SW480 (cell line): ENCODE measurements around the gene UBE2E3.
"Not testable (repeated sequence)": the region's sequence is repeated elsewhere in the genome, so short reads cannot be mapped to it uniquely, and the experiment has no call there.

ENCODE experiments used
- DNase-seq: peaks from one replicate; pipeline ENCODE4 v3.0.0-alpha.2; 2016; ENCODE audit warnings: low spot score

Gene UBE2E3

DNA sequence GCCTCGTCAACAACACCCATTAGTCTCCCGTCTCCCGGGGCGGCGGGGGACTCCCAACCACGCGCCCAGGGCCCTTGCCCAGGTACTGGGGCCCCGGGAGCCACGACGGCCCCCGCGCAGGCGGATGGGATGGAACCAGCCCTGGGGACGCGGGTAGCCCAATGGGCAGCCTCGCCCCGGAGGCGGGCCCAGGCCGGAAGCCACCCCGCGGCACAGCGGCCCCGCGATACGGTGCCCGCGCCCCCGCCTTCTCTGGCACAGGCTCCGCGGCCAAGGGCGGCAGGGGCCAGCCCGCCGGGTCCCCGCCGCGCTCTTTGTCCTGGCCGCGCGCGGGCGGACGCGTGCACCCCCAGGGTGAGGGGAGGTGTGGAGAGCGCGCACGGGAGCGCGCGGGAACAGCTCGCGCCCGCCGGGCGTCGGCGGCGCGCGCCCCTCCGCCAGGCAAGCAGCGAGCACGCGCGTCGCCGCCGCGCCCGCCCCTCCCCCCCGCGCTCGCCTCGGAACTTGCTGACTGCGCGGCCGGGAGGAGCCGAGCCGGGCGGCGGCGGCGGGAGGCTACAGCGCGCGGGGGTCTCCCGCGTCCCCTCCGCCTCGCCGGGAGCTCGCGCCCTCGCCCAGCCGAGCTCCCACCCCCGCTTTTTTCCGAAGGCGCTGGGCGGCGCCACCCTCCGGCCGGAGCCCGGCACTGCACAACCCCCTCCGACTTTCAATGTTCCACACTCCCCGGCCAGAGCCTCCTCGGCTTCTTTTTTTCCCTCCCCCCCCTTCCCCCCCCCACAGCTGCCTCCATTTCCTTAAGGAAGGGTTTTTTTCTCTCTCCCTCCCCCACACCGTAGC, at the start of gene UBE2E3:
UBE2E3 (plus strand) TSS at position 500 of the 837 bp plus-strand sequence. CDS start 1,438 bp downstream, outside the sequence.
- peak; percentile 72 for DNase-seq

DNA sequence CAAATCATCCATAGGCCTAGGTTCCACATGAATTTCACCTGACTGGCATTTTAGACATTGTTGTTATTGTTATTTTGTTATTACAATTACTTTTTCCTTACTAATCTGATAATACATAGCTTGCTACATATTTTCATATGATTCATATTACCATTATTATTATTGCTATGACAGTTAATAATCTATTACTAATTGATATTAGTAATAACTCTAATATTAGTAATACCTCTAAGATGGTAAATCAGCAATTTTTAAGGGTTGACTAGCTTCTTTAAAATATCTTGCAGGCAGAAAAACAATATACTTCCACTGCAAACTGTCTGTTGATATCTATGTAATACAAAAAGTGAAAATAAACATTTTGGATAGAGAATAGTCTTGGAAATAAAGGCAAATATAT, 48.6 kb upstream of the UBE2E3 start:
- DNase-seq: no peak

DNA sequence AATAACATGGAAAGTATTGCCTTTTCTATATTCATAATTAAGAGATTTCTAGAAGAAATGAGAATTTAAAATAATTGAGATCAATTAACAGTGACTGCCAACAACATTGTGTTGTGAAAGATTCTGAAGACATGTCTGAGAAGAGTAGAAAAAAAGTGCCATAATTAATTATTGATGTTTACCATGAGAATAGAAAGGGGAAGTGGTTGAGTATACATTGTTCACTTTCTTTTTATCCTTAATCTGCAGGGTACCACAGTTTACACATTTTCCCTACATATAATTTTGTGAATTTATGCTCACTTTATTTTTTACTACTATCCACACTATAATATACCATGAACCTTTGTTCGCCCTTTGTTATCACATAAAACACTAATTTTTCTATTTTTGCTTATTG, 47.1 kb upstream of the UBE2E3 start:
- DNase-seq: no peak

DNA sequence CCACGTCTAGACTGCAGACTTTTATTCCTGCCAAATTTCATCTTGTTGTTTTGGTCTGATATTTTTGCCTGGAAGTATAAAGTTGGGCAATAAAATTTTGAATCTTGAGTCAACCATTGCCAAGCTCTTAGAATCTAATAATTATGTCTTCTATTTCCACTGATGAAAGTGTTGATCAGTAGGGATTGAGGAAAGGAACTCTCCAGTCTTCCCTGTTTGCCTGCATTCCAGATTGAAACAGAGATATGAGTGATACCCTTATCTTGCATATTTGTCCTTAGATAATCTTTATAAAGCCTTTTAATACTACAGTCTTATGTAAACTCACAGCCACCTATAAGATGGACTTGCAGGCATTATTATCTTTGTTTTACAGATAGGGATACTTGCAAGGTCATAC, 45.5 kb upstream of the UBE2E3 start:
- DNase-seq: no peak

DNA sequence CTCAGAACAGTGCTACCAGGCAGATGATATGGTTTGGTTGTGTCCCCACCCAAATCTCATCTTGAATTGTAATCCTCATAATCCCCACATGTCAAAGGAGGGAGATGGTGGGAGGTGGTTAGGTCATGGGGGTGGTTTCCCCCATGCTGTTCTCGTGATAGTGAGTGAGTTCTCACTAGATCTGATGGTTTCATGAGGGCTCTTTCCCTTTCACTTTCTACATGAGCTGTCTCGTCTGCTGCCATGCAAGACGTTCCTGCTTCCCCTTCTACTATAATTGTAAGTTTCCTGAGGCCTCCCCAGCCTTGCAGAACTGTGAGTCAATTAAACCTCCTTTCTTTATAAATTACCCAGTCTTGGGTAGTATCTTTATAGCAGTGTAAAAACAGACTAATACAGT, 42.9 kb upstream of the UBE2E3 start:
- DNase-seq: not testable (repeated sequence)

DNA sequence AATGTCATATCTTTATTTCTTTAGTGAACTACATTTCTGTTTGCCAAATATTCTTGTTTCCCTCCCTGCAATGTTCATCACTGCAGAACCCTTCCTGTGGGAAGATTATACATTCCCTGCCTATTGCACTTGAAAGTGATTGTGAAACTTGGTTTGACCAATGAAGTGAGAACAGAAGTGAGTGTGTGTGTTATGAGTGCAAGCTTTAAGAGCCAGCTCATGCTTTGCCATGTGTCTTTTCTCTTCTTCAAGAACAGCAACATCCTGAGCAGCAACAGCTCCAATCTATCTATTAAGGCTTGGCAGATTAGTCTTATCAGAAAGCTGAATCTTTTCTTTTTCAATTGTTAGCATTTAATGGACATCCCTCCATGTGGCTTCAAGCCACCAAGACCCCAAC, 42.0 kb upstream of the UBE2E3 start:
- no peak for DNase-seq

DNA sequence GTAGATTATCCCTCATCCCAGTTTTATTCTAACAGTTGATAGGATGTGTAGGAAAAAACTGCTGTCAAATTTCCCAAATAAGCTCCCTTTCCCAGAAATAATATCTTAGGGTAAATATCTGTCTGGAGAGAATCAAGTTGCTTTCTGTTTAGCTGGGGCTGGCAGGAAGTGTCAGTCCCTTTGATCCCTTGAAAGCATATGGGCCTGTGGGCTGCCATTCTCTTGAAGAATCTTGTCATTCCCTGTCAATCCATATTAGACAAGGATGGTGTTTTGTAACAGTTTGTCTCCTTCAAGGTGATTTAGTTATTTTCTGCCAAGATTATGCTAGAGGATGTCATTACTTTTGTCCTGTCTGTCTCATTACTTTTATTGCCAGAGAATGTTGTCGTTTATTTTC, 37.1 kb upstream of the UBE2E3 start:
- DNase-seq: peak; percentile 13

DNA sequence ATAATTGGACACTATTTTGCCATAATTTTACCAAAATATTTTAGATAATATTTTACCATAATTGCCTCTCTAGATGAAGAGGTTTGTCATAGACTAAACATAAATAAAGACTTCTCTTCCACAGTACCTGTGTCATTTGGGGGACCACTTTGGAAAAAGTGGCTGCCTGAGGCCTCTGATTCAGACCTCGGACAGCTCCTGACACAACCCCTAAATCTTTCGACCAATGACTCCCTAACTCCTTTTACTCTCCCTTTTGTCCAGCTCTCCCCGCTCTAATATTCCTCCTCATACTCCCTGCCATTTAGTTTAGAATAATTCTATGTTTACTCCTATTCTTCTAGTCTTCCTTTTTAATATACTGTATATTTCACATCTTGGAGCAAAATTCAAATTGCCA, 36.0 kb upstream of the UBE2E3 start:
- no peak for DNase-seq

DNA sequence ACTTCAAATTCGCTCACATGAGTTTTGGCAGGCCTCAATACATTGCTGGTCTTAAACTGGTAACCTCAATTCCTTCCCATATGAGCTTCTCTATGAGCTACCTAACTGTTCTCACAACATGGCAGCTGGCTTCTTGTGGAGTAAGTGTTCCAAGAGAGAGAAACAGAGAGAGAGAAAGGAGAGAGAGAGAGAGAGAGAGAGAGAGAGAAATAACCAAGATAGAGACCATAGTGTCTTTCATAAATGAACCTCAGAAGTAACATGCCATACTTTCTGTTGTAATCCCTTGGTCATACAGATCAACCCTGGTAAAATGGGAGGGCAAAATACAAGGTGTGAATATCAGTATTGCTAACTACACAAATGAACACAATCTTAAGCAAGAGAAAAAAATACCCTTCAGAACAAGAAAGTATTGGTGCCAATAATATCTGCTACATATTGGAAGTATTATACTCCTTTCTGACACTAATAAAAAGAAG, 33.2 kb upstream of the UBE2E3 start:
- no peak for DNase-seq

DNA sequence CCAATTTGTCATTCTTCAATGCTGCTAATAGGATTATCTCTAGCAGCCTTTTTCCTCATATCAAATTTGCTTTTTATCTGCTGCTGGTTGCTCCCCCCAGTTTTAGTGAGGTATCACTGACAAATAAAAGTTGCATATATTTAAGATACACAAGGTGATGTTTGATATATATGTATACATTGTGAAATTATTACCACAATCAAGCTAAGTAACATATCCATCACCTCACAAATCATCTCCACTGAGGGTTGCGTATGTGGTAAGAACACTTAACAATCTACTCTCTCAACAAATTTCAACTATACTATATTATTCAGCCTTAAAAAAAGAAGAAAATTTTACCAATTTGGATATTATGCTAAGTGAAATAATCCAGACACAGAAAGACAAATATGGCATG, 30.5 kb upstream of the UBE2E3 start:
- DNase-seq: no peak

DNA sequence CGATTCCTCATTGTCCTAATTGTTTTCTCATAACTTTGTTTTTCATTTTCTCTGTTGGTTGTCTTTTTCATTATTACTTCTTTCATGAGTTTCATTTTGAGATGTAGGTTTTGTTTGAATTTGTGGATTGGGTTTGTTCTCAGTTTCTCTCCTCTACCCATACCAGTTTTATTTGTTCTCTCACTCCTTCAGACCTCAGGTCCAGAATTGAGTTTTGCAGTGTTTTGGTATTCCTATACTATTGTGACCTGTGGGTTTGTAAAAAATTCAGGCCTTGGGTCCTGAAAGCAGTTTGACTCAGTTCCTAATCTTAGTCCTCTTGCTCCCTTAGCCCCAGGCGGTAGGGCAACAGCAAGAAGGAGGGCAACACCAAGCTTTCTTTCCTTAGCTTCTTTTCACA, 28.3 kb upstream of the UBE2E3 start:
- DNase-seq: no peak

DNA sequence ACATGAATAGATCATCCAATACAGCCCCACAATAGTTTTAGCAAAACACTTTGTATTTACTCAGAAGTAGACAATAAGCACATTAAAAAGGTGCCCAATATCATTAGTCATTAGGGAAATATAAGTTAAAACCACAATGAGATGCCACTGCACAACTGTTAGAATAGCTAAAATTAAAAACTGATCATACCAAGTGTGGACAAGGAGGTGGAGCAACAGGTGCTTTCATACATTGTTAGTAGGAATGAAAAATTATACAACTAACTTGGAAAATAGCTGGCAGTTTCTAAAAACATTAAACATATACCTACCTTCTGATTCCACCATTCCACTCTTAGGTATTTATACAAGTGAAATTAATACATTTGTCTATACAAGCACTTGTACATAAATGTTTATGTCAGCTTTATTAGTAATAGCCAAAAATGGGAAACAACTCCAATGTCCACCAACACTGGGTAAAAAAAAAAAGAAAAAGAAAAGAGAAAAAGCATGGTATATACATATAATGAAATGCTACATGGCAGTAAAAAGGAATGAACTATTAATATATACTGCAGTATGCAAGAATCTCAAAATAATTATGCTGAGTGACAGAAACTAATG, 27.6 kb upstream of the UBE2E3 start:
- DNase-seq: no peak

DNA sequence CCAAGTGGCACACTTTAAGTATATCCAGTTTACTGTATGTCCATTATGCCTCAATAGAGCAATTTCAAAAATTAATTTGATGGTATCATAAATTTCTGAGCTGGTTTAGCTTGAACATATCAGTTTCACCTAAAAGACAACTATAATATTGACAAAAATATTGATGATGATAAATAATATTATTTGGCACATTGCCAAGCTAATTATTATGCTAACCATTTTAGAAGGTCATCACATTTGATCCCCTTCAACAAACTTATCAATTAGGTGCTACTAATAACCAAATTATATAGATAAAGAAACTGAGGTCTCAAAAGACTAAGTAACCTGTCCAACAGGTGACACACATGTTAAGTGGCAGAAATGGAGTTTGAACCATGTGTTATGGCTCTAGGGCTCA, 26.9 kb upstream of the UBE2E3 start:
- no peak for DNase-seq

DNA sequence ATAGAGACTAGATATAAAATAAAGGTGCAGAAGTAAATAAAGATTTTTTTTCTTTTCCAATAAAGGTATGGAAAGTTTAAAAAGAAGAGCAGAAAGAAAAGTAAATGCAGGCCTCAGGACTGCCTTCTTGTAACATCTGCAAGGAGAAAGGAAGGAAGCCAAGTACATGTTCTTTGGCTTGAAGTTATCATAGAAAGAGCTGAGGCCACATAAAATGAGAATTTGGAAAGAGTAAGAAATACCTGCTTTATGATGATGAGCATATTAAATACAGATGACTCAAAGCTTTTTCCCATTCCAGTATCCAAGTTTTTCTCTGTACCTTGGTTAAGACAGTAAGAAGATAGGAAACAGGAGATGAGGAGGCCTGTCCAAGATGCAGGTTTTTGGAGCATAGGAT, 25.3 kb upstream of the UBE2E3 start:
- no peak for DNase-seq

DNA sequence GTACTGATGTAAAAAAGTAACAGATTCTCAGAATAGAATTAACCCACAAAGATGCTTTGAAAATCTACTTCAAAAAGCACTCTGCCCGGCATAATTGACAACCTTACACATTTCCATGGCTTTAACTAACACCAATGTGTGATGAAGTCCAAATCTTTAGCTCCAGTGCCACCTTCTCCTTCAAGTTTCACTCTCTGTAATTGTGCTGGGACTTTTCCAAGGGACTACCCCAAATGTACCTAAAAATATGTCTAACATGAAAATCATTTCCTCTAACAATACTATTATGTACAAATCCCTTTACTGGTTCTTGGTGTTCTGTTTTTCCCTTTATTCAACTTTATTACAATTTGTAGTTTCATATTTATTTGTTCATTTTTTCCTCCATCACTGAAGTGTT, 20.6 kb upstream of the UBE2E3 start:
- DNase-seq: no peak

DNA sequence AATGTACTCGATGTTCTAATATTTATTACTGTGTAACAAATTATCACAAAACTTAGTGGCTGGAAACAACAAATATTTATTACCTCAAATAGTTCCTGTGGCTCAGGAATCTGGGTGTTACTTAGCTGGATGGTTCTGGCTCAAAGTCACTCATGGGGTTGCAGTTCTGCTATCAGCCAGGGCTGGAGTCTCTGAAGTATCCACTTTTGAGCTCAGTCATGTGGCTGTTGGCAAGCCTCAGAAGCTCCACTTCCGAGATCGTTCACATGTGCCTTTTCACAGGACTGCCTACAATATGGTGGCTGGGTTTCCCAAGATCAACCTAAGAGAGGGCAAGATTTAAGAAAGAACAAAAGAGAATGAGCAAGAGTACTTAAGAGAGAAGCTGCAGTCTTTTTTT, 19.4 kb upstream of the UBE2E3 start:
- DNase-seq: no peak

DNA sequence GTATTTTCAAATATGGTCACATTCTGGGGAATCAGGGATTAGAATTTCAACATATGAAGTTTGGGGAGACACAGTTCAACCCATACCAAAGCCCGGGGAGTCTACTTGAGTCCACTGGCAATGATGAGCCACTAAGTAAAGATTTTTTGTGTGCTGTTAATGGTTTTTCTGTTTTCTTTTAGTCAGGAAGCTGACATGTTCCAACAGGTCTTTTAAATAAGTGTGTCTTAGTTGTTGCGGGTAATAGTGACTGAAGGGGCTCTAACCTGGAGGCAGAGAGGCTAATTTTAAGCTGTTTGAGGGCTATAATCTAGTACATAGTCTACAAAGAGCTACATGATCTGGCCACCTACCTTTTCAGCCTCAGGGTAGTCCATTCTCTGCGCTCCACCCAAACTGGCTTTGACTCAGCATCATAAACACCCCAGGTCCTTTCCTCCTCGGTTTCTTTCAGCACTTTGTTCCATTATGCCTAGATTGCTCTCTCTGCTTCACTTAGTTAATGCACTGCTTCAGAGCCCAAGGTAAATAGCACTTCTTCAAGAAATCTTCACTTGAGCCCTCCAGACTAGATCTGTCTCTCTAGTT, 17.6 kb upstream of the UBE2E3 start:
- no peak for DNase-seq

DNA sequence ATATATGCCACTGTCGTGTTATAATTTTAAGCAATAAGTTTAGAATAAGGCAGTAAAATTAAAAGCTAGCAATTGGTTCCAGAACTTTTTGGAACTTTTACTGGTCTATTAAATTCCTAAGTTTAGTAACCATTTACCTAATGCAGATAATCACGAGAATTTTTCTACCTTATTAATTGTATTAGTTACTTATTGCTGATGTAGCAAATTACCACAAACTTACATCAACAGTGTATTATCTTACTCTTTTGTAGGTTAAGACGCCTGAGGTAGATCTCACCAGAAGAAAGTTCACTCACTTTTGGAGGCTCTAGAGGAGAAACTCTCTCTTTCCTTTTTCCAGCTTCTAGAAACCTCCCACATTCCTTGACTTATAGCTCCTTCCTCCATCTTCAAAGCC, 14.0 kb upstream of the UBE2E3 start:
- no peak for DNase-seq

DNA sequence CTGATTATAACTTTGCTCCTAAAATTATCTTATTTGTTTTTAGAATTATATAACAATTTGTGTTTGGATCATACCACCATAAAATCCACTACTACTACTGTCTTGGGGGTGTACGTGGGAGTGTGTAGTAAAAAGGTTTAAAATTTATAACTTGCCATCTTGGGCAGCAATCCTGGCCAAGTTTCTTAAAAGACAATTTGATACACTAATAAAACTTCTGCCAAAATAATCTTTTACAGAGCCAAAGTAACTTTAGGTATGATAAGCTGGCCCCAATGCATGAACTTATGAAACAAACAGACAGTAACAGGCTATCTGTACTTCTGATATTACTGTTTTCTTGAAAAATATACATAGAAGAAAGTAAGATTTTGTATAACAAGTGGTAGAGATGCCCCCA, 11.3 kb upstream of the UBE2E3 start:
- no peak for DNase-seq

DNA sequence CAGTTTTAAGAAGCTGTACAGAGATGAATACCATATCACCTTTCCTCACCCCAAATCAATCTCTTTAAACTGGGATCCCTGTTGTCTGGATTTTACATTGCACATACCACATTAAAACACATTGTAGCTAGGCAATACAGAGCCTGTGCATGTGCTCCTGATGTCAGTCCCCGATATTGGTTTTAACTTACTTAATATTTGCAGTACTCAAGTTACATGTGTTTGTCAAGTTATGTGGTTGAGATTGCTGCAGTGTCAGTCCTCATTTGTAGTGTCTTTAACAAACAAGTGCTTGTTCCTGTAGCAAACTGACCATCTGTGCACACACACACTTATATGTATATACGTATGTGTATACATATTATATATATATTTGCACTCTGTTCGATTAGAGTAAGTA, 10.4 kb upstream of the UBE2E3 start:
- no peak for DNase-seq

DNA sequence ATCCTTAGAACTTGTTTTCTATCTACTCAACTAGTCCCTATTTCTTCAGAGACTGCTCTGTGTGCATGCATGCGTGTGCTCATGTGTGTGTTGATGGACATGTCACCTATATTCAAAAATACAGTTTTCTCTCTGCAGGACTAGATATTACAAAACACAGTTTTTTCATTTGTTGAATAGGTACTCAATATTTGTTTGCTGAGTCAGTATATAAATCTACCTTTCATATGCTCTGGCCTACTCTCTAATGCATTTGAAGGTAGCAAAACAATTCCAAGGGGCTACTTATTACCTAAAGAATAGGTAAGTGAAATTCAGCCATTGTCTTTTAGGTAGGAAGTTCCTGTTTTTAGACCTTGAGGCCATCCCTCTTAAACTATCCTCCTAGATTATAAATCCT, 8.6 kb upstream of the UBE2E3 start:
- no peak for DNase-seq

DNA sequence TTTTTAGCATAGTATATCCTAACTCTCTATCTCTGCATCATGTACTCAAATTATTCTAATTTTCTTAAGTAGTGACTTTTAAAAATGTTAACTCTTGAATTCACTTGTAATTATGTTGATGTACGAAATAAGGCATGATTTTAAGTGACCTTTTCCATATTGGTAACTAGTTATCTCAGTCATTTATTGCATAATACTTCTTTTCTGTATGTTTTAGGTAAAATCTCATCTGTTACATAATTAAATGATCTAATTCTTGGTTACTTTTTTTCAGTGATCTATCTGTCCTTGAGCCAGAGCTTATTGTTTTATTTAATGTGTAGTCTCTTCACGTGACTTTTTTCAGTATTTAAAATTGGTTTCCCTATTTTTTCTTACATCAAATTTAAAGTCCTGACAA, 4.8 kb upstream of the UBE2E3 start:
- no peak for DNase-seq
